ENCODE measurements around the gene GART.

DNA sequence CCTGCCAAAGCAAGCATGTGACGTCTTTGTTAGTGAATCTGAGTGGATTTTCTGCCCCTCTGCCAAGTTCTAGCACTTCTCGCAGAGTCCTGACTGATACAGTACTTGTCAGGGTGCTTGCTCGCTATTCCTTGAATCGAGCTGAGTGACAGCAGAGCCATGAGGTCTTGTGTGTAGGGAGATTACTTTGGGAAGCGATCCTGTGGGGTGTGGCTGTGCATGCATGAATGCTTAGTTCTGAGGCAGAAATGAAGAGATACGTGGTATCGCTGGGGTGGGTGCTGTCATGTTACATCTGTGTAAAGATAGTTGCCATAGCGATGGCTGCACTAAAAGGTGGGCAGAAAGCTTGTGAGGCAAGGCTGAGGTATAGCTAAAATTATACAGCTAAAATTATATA is 31.1 kb downstream of the GART start:
- TF ChIP-seq EZH2 (IDR thresholded peaks at IDR 0.05; ENCODE audit: borderline replicate concordance, low read length), result no peak
- TF ChIP-seq CTCF (IDR thresholded peaks at IDR 0.05; ENCODE audit: low read length), result no peak
